Measurements from ENCODE around the gene PARM1.

PARM1 gene

GRCh38 chr4:74941123-74941522, 8.2 kb downstream of the PARM1 start:
- in situ Hi-C loops (cut with MboI; ENCODE audit: low sequenced_read_pairs): no loop called here

GRCh38 chr4:74942251-74942917, 9.5 kb downstream of the PARM1 start:
- in situ Hi-C loops (cut with MboI; ENCODE audit: low sequenced_read_pairs): no loop called here

- in situ Hi-C loops (cut with MboI; ENCODE audit: low sequenced_read_pairs): no loop called here
Measured at GRCh38 chr4:74942918-74943253, 10.0 kb downstream of the PARM1 start.

GRCh38 chr4:74944354-74944793, 11.5 kb downstream of the PARM1 start:
- in situ Hi-C loops (cut with MboI; ENCODE audit: low sequenced_read_pairs): no loop called here

GRCh38 chr4:74946196-74946595, 13.3 kb downstream of the PARM1 start:
- in situ Hi-C loops (cut with MboI; ENCODE audit: low sequenced_read_pairs): no loop called here

- in situ Hi-C loops (cut with MboI; ENCODE audit: low sequenced_read_pairs): no loop called here
Measured at GRCh38 chr4:74947798-74948197, 14.9 kb downstream of the PARM1 start.

GRCh38 chr4:74948236-74948635, 15.3 kb downstream of the PARM1 start:
- in situ Hi-C loops (cut with MboI; ENCODE audit: low sequenced_read_pairs): no loop called here

GRCh38 chr4:74950200-74950599, 17.3 kb downstream of the PARM1 start:
- in situ Hi-C loops (cut with MboI; ENCODE audit: low sequenced_read_pairs): no loop called here

- in situ Hi-C loops (cut with MboI; ENCODE audit: low sequenced_read_pairs): no loop called here
Measured at GRCh38 chr4:74950882-74951281, 18.0 kb downstream of the PARM1 start.

- in situ Hi-C loops (cut with MboI; ENCODE audit: low sequenced_read_pairs): no loop called here
Measured at GRCh38 chr4:74953647-74954046, 20.7 kb downstream of the PARM1 start.

GRCh38 chr4:74958881-74959280, 26.0 kb downstream of the PARM1 start:
- in situ Hi-C loops (cut with MboI; ENCODE audit: low sequenced_read_pairs): no loop called here

- in situ Hi-C loops (cut with MboI; ENCODE audit: low sequenced_read_pairs): no loop called here
Measured at GRCh38 chr4:74961230-74961629, 28.3 kb downstream of the PARM1 start.

- in situ Hi-C loops (cut with MboI; ENCODE audit: low sequenced_read_pairs): no loop called here
Measured at GRCh38 chr4:74962584-74962983, 29.7 kb downstream of the PARM1 start.

- in situ Hi-C loops (cut with MboI; ENCODE audit: low sequenced_read_pairs): no loop called here
Measured at GRCh38 chr4:74964311-74964710, 31.4 kb downstream of the PARM1 start.

GRCh38 chr4:74967324-74967723, 34.4 kb downstream of the PARM1 start:
- in situ Hi-C loops (cut with MboI; ENCODE audit: low sequenced_read_pairs): no loop called here

- in situ Hi-C loops (cut with MboI; ENCODE audit: low sequenced_read_pairs): no loop called here
Measured at GRCh38 chr4:74968456-74969164, 35.7 kb downstream of the PARM1 start.

GRCh38 chr4:74969507-74970474, 36.9 kb downstream of the PARM1 start:
- in situ Hi-C loops (cut with MboI; ENCODE audit: low sequenced_read_pairs): no loop called here

- in situ Hi-C loops (cut with MboI; ENCODE audit: low sequenced_read_pairs): no loop called here
Measured at GRCh38 chr4:74970577-74970976, 37.7 kb downstream of the PARM1 start.

GRCh38 chr4:74971862-74972261, 38.9 kb downstream of the PARM1 start:
- in situ Hi-C loops (cut with MboI; ENCODE audit: low sequenced_read_pairs): no loop called here

GRCh38 chr4:74975082-74975481, 42.2 kb downstream of the PARM1 start:
- in situ Hi-C loops (cut with MboI; ENCODE audit: low sequenced_read_pairs): no loop called here

All from HL-60/S4 treated with phorbol 12-myristate 13-acetate at 8.2 ng/mL for 4 days and 3 days (cell line).